HCT116 (cell line): ENCODE results near the gene C1QTNF4. TPM values are rescaled to one million over a fixed set of nuclear protein-coding genes. Genes with fewer than 3 reads are reported as not detected.

Source experiments
- ATAC-seq: fragments of 200-7000 bp; cut with Tn5 transposase; 2 replicates; pipeline ENCODE4 v1.9.1; 2020; ENCODE audit warnings: mild to moderate bottlenecking, moderate library complexity
- BruUV-seq: library from RNA; stranded (reverse); fragments of 400-500 nt; replicated peaks from 2 replicates; lab custom pipeline; 2021; lab: Mats Ljungman, UMichigan
- CTCF ChIA-PET: fragments of 300-600 bp; sonication (Branson Sonifier 250); formaldehyde crosslinking; loops from one replicate; lab custom pipeline; 2021; ENCODE audit warnings: antibody characterized with exemption; lab: Charles Lee
- POLR2A ChIA-PET: fragments of 300-600, 350-600 bp; sonication (Branson Sonifier 250); formaldehyde crosslinking; loops from one replicate; lab custom pipeline; 2021; ENCODE audit warnings: antibody characterized with exemption; lab: Charles Lee
- RAD21 ChIA-PET, 2 experiments: fragments of 300-600 bp; sonication (Branson Sonifier 250); formaldehyde crosslinking; loops; one replicate each; lab custom pipeline; 2023; ENCODE audit warnings: low total read pairs in 2 of 2; ENCODE audit not compliant: uncharacterized antibody in 2 of 2, unreplicated experiment in 2 of 2, low non-redundant PET in 1 of 2; lab: Charles Lee
- DNase-seq: peaks from one replicate; pipeline ENCODE4 v3.0.0-alpha.2; 2010; ENCODE audit warnings: low read depth, low spot score
- H2AFZ ChIP-seq: fragments of 200-600 bp; shearing (Covaris generic), sonication (generic); 2 replicates; pipeline ENCODE4 v1.6.1; 2017; ENCODE audit warnings: low read depth, mixed run types, mixed read lengths, antibody characterized with exemption, low read length; ENCODE audit not compliant: poor library complexity, severe bottlenecking
- H3K27ac ChIP-seq: 2 replicates; pipeline ENCODE4 v1.5.1; 2012; ENCODE audit warnings: low read depth, low read length
- H3K27me3 ChIP-seq: fragments of 200-600 bp; sonication (generic); 2 replicates; pipeline ENCODE4 v1.6.1; 2016; ENCODE audit warnings: mixed run types, low read length, mixed read lengths; ENCODE audit not compliant: insufficient read depth
- H3K36me3 ChIP-seq, 2 experiments: fragments of 200-500 bp in 1 of 2; fragments of 200-600 bp in 1 of 2; sonication (Bioruptor generic) in 1 of 2; sonication (generic) in 1 of 2; 2 replicates each; pipeline versions ENCODE4 v1.5.1 to v1.6.1; 2014 to 2016; ENCODE audit warnings: low read length in 2 of 2, inconsistent platforms in 1 of 2, mixed read lengths in 1 of 2, mixed run types in 1 of 2; ENCODE audit not compliant: insufficient read depth in 2 of 2, control insufficient read depth in 1 of 2
- H3K4me1 ChIP-seq, 2 experiments: fragments of 200-600 bp in 1 of 2; sonication (generic) in 1 of 2; 2 replicates each; pipeline versions ENCODE4 v1.5.1 to v1.6.1; 2012 to 2017; ENCODE audit warnings: low read length in 2 of 2, inconsistent platforms in 1 of 2, mild to moderate bottlenecking in 1 of 2, mixed read lengths in 1 of 2, mixed run types in 1 of 2, moderate library complexity in 1 of 2; ENCODE audit not compliant: insufficient read depth in 2 of 2, control insufficient read depth in 1 of 2
- H3K4me2 ChIP-seq: fragments of 200-600 bp; sonication (generic); 2 replicates; pipeline ENCODE4 v1.6.1; 2017; ENCODE audit warnings: mixed run types, low read length, mixed read lengths
- H3K4me3 ChIP-seq, 2 experiments: fragments of 200-600 bp in 1 of 2; sonication (generic) in 1 of 2; replicated peaks in 1 of 2; 2 replicates each; pipeline ENCODE4 v1.5.1; 2011 to 2016; ENCODE audit warnings: low read length in 2 of 2, control low read depth in 1 of 2, low read depth in 1 of 2, mild to moderate bottlenecking in 1 of 2, mixed read lengths in 1 of 2, mixed run types in 1 of 2
- H3K79me2 ChIP-seq: fragments of 200-600 bp; sonication (generic); 2 replicates; pipeline ENCODE4 v1.6.1; 2017; ENCODE audit warnings: mild to moderate bottlenecking, mixed run types, low read length, moderate library complexity, mixed read lengths; ENCODE audit not compliant: insufficient read depth
- H3K9ac ChIP-seq: fragments of 200-600 bp; sonication (generic); 2 replicates; pipeline ENCODE4 v1.6.1; 2016; ENCODE audit warnings: low read length, mixed read lengths
- H3K9me2 ChIP-seq: fragments of 200-600 bp; sonication (generic), shearing (Covaris generic); 2 replicates; pipeline ENCODE4 v1.6.1; 2017; ENCODE audit warnings: mixed run types, mild to moderate bottlenecking, moderate library complexity; ENCODE audit not compliant: insufficient read depth
- H3K9me3 ChIP-seq, 2 experiments: fragments of 200-500 bp in 1 of 2; fragments of 200-600 bp in 1 of 2; sonication (Bioruptor generic) in 1 of 2; sonication (generic) in 1 of 2; 2 replicates each; pipeline ENCODE4 v1.6.1; 2014 to 2017; ENCODE audit warnings: low read length in 2 of 2, mixed read lengths in 2 of 2, inconsistent platforms in 1 of 2, low read depth in 1 of 2, mild to moderate bottlenecking in 1 of 2, mixed run types in 1 of 2, moderate library complexity in 1 of 2; ENCODE audit not compliant: control insufficient read depth in 1 of 2, insufficient read depth in 1 of 2
- H4K20me1 ChIP-seq: fragments of 200-600 bp; sonication (generic), shearing (Covaris generic); 2 replicates; pipeline ENCODE4 v1.6.1; 2017; ENCODE audit warnings: mixed run types, mild to moderate bottlenecking, moderate library complexity; ENCODE audit not compliant: insufficient read depth
- CBX3 ChIP-seq: IDR thresholded peaks from 2 replicates; pipeline ENCODE4 v1.6.1; 2012; ENCODE audit warnings: low read depth
- CEBPB ChIP-seq: IDR thresholded peaks from 2 replicates; pipeline ENCODE4 v1.6.1; 2012; ENCODE audit warnings: low read depth
- EZH2phosphoT487 ChIP-seq: fragments of 200-600 bp; IDR thresholded peaks from 2 replicates; pipeline ENCODE4 v1.6.1; 2018; ENCODE audit warnings: antibody characterized with exemption, borderline replicate concordance
- TCF7L2 ChIP-seq: IDR thresholded peaks from 2 replicates; pipeline ENCODE4 v1.7.0; 2011; ENCODE audit warnings: borderline replicate concordance, inconsistent platforms; ENCODE audit not compliant: insufficient read depth, insufficient read length; ENCODE audit errors: extremely low read depth
- YY1 ChIP-seq: IDR thresholded peaks from 2 replicates; pipeline ENCODE4 v1.6.1; 2011; ENCODE audit warnings: low read length, low read depth, moderate library complexity, mild to moderate bottlenecking; ENCODE audit not compliant: insufficient replicate concordance; ENCODE audit errors: extremely low read depth
- ZFX ChIP-seq: fragments of 450-650 bp; IDR thresholded peaks from 2 replicates; pipeline ENCODE4 v1.6.1; 2017
- intact Hi-C: fragments of 100-400 bp; cut with micrococcal nuclease; formaldehyde crosslinking; loops from 2 replicates; pipeline ENCODE4 v1.10.0; 2022
- total RNA-seq: library from RNA; stranded (reverse); gene quantifications from one replicate; pipeline ENCODE4 v1.2.1, GENCODE V29; 2021; ENCODE audit not compliant: unreplicated experiment
- TF ChIP-seq, protein P1 (sequence below), 3 experiments: fragments of 200-600 bp in 1 of 3; sonication (generic) in 1 of 3; IDR thresholded peaks in 2 of 3; conservative IDR thresholded peaks in 1 of 3; 2 replicates each; pipeline ENCODE4 v1.5.1; 2012 to 2017; ENCODE audit warnings: low read depth in 2 of 3, low read length in 2 of 3, antibody characterized with exemption in 1 of 3, borderline replicate concordance in 1 of 3, control low read depth in 1 of 3, mild to moderate bottlenecking in 1 of 3, mixed read lengths in 1 of 3, mixed run types in 1 of 3, moderate library complexity in 1 of 3; ENCODE audit not compliant: insufficient read depth in 1 of 3

The C1QTNF4 gene
- total RNA-seq, 1 experiment from 2014 or later = 0.34 TPM

DNA sequence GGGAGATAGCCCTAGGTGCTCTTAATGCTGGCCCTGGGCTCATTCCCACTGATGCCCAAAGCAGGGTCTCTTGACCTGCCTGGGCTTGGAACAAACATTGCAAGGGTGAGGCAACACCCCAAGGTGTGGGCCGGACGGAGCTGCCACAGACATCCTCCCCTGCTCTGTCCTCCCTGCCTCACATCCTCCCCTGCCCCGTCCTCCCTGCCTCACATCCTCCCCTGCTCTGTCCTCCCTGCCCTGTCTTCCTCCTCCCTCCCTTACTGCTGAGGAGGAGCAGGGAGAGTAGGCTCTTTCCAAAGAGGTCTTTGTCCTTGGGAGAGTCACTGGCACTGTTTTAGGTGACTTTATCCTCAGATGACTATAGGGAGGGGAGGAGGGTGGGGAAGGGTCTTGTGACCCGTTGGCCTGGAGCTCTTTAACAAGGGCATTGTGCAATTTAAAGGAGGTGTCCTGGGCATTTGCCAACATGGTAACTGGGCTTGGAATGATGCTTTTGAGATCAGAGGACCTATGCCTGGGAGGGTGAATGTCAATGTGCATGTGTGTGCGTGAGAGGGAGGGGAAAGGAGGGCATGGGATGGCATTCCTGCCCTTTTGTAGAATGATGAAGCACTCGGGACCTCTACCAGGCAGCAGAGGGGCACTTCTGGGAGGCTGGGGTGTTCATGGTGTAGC, 7.0 kb downstream of the C1QTNF4 start:
- Histone ChIP-seq H3K4me1 (no peaks in the 10 kb centered on the region), H2AFZ (no peak overlapping the region), H3K4me3 (no peak overlapping the region), H3K79me2 (peaks cover 1% of the 10 kb centered on the region; the same call in 1 of the 2 replicates), H3K9me3 (no peaks in the 10 kb centered on the region), H3K27me3 (no peaks in the 10 kb centered on the region), H3K4me2 (no peak overlapping the region), H3K36me3 (peaks cover 14 to 22% of the 10 kb centered on the region in 2 experiments; a peak in 3 of 4 replicates), H3K9ac (no peak overlapping the region), H3K27ac (no peak overlapping the region), H3K9me2 (no peaks in the 10 kb centered on the region), H4K20me1 (no peaks in the 10 kb centered on the region)
- ChIA-PET POLR2A (no interaction called here), RAD21 (no interaction called here), CTCF (no interaction called here)
- DNase-seq (no peak), ATAC-seq (no peak)
- intact Hi-C loops = no loop called here
- no TSS peak for BruUV-seq
- TF ChIP-seq YY1 (no peak), CEBPB (no peak), ZFX (no peak), EZH2phosphoT487 (no peak), CBX3 (no peak), TCF7L2 (no peak)
- TF ChIP-seq, protein P1, sequence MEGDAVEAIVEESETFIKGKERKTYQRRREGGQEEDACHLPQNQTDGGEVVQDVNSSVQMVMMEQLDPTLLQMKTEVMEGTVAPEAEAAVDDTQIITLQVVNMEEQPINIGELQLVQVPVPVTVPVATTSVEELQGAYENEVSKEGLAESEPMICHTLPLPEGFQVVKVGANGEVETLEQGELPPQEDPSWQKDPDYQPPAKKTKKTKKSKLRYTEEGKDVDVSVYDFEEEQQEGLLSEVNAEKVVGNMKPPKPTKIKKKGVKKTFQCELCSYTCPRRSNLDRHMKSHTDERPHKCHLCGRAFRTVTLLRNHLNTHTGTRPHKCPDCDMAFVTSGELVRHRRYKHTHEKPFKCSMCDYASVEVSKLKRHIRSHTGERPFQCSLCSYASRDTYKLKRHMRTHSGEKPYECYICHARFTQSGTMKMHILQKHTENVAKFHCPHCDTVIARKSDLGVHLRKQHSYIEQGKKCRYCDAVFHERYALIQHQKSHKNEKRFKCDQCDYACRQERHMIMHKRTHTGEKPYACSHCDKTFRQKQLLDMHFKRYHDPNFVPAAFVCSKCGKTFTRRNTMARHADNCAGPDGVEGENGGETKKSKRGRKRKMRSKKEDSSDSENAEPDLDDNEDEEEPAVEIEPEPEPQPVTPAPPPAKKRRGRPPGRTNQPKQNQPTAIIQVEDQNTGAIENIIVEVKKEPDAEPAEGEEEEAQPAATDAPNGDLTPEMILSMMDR (IDR thresholded peaks at IDR 0.05 in 2 of 3, conservative IDR thresholded peaks at IDR 0.05 in 1 of 3; ENCODE audit: borderline replicate concordance in 1 of 3, insufficient read depth in 1 of 3, low read depth in 2 of 3, low read length in 2 of 3) = no peak
